Measurements from ENCODE around the gene TGOLN2.

GRCh38 chr2:85308201-85308600, 19.6 kb downstream of the TGOLN2 start:
- no peak for TF ChIP-seq POLR2A (IDR thresholded peaks at IDR 0.05)
- TF ChIP-seq CTCF (IDR thresholded peaks at IDR 0.05): no peak
